Uterus (tissue), 4 donors: ENCODE measurements around the gene FOXP4. TPM values are rescaled to one million over a fixed set of nuclear protein-coding genes. Genes with fewer than 3 reads are reported as not detected.

Experiments
- DNase-seq, 2 donors: peaks; one replicate each; pipeline ENCODE4 v3.0.0-alpha.2; 2019 to 2020
- H3K27ac ChIP-seq, 2 donors: fragments of 200-600 bp; sonication (generic); 1 replicate in 1 of 2; 2 replicates in 1 of 2; pipeline ENCODE4 v1.5.1; 2016 to 2018
- H3K27me3 ChIP-seq, 2 donors: fragments of 200-600 bp; sonication (generic); one replicate each; pipeline ENCODE4 v1.5.1; 2018 to 2019; ENCODE audit warnings: control low read depth in 1 of 2
- H3K36me3 ChIP-seq, 2 donors: fragments of 200-600 bp; sonication (generic); one replicate each; pipeline ENCODE4 v1.5.1; 2019; ENCODE audit warnings: control low read depth in 1 of 2
- H3K4me1 ChIP-seq, 2 donors: fragments of 200-600 bp; sonication (generic); one replicate each; pipeline ENCODE4 v1.5.1; 2018 to 2019; ENCODE audit warnings: control low read depth in 1 of 2
- H3K4me3 ChIP-seq, 2 donors: fragments of 200-600 bp; sonication (generic); 1 replicate in 1 of 2; 2 replicates in 1 of 2; pipeline ENCODE4 v1.5.1; 2018 to 2019; ENCODE audit warnings: mild to moderate bottlenecking in 1 of 2
- H3K9me3 ChIP-seq, 2 donors: fragments of 200-600 bp; sonication (generic); one replicate each; pipeline ENCODE4 v1.5.1; 2019; ENCODE audit warnings: control low read depth in 1 of 2
- POLR2A ChIP-seq, 2 donors: fragments of 450-650 bp; IDR thresholded peaks; one replicate each; pipeline ENCODE4 v1.6.1; 2016; ENCODE audit warnings: antibody characterized with exemption in 2 of 2, mild to moderate bottlenecking in 1 of 2, moderate library complexity in 1 of 2
- intact Hi-C: fragments of 100-400 bp; cut with DNase I; formaldehyde crosslinking; loops from one replicate; pipeline ENCODE4 v1.15.1; 2023; ENCODE audit warnings: low total_unique reads
- total RNA-seq, 4 donors: library from RNA; depleted of rRNA in 3 of 4; stranded (reverse); fragments of >200 nt in 3 of 4; gene quantifications; one replicate each; pipeline versions ENCODE4 v1.1.0 to v1.2.4, GENCODE V29; 2014 to 2023
- TF ChIP-seq, protein P1 (sequence below), 4 experiments: fragments of 200-600 bp in 2 of 4; fragments of 450-650 bp in 2 of 4; sonication (generic) in 2 of 4; IDR thresholded peaks; one replicate each; pipeline ENCODE4 v1.5.1; 2016 to 2019; ENCODE audit warnings: antibody characterized with exemption in 4 of 4, mild to moderate bottlenecking in 2 of 4, moderate library complexity in 1 of 4
- donor health status: DM: yes; HTN: yes; CAD: no.

The FOXP4 gene
- total RNA-seq, 4 donors from 2014 or later: 3.8 to 50.1 (median 9.4) TPM

DNA sequence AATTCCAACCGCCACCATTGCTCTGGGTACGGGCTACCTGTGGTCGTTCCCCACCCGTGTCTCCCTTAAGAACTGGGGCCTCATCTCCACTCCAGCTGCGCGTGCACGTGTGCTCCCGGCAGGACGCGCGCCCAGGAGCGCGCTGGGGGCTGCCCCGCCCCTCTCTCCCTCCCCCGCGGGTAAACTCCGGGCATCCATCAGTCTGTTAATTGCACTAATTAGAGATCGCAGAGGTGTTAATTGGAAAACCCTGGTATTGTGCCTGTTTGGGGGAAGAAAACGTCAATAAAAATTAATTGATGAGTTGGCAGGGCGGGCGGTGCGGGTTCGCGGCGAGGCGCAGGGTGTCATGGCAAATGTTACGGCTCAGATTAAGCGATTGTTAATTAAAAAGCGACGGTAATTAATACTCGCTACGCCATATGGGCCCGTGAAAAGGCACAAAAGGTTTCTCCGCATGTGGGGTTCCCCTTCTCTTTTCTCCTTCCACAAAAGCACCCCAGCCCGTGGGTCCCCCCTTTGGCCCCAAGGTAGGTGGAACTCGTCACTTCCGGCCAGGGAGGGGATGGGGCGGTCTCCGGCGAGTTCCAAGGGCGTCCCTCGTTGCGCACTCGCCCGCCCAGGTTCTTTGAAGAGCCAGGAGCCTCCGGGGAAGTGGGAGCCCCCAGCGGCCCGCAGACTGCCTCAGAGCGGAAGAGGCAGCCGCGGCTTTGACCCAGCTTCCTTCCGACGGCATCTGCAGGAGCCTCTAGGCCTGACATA lies 14.4 kb downstream of the FOXP4 start:
- Histone ChIP-seq H3K36me3 (no peaks in the 10 kb centered on the region), H3K4me3 (peak overlapping the region; percentile 35 to 55), H3K27me3 (no peaks in the 10 kb centered on the region), H3K4me1 (peaks cover 0 to 5% of the 10 kb centered on the region in 2 donors), H3K27ac (peak overlapping the region; percentile 33 to 76), H3K9me3 (no peaks in the 10 kb centered on the region)
- TF ChIP-seq, protein P1, sequence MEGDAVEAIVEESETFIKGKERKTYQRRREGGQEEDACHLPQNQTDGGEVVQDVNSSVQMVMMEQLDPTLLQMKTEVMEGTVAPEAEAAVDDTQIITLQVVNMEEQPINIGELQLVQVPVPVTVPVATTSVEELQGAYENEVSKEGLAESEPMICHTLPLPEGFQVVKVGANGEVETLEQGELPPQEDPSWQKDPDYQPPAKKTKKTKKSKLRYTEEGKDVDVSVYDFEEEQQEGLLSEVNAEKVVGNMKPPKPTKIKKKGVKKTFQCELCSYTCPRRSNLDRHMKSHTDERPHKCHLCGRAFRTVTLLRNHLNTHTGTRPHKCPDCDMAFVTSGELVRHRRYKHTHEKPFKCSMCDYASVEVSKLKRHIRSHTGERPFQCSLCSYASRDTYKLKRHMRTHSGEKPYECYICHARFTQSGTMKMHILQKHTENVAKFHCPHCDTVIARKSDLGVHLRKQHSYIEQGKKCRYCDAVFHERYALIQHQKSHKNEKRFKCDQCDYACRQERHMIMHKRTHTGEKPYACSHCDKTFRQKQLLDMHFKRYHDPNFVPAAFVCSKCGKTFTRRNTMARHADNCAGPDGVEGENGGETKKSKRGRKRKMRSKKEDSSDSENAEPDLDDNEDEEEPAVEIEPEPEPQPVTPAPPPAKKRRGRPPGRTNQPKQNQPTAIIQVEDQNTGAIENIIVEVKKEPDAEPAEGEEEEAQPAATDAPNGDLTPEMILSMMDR (IDR thresholded peaks at IDR 0.05): no peak
- TF ChIP-seq POLR2A (IDR thresholded peaks at IDR 0.05): no peak
- intact Hi-C loops: no loop called here
- peak; percentile 72 to 74 for DNase-seq

DNA sequence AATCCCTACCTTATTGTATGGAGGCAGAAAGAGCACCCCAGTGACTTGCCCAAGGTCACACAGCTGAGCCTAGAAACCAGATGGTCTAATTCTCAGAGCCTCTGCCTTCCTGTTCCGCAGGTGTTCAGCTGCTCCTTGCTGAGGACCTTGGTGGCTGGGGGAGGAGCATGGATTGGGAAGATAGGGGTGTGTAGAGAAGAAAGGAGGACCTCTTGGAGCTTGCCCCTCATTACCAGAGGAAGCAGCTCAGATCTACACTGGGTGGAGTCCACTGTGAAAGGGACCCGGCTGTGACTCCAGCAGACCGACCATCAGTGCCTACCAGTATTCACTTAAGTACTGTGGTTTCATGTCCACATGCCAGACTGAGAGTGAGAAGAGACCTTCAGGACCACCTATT lies 15.2 kb downstream of the FOXP4 start:
- no peaks in the 10 kb centered on the region for H3K36me3 ChIP-seq
- no peak overlapping the region for H3K4me3 ChIP-seq
- H3K27me3 ChIP-seq: no peaks in the 10 kb centered on the region
- TF ChIP-seq, protein P1 (IDR thresholded peaks at IDR 0.05): no peak
- TF ChIP-seq POLR2A (IDR thresholded peaks at IDR 0.05): no peak
- H3K9me3 ChIP-seq: no peaks in the 10 kb centered on the region
- peak overlapping the region; percentile 33 to 76 for H3K27ac ChIP-seq
- no peak for DNase-seq
- intact Hi-C loops: no loop called here
- H3K4me1 ChIP-seq: peaks cover 0 to 5% of the 10 kb centered on the region in 2 donors

DNA sequence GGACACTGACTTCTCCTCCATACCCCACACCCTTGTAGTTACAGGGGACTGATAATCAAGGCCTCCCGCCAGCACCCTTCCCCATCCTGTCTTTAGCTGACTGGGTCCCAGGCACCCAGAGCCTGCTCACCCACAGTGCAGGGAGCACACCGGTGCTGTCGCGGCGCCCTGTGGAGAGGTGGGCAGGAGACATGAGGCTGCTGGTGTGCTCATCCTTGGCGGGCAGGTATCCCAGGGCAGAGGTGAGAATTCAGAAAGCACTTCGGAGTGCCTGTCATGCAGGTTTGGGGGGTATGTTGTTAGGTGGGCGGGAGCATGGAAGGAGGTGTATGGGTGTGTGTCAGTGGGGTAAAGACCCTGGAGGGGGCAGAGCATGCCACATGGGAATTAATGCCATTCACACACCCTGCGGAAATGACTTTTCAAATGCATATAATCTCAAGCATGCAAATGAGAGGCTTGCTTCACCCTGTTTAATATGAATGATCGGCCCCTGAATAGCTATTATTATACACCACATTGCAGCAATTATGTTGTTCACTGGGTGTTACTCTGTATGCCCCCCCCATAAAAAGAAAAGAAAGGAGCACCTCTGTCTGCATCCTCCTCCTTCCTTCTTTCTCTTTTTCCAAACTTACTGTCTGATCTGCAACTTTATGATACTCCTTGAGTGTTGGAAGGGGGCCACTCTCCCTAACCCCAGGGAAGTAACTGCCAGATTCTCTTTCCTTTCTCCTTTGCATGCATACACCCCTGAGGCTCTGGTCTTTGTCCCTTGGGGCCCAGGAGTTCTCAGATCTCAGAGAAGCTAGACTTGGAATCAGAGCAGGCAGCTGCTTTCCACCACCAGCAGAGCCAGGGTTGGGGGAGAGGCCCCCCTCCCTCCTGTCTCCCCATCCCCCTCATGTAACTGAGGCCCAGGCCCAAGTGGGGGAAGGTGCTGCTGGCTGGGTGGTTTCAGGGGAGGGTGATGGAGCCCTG lies 16.0 kb downstream of the FOXP4 start:
- intact Hi-C loops: no loop called here
- TF ChIP-seq, protein P1 (IDR thresholded peaks at IDR 0.05): no peak
- no peak for TF ChIP-seq POLR2A (IDR thresholded peaks at IDR 0.05)
- no peak for DNase-seq
- no peaks in the 10 kb centered on the region for H3K27me3 ChIP-seq
- H3K4me3 ChIP-seq: no peak overlapping the region
- H3K27ac ChIP-seq: peak overlapping the region in 1 of 2 donors; percentile 76
- H3K9me3 ChIP-seq: no peaks in the 10 kb centered on the region
- peaks cover 0 to 5% of the 10 kb centered on the region in 2 donors for H3K4me1 ChIP-seq
- H3K36me3 ChIP-seq: no peaks in the 10 kb centered on the region

DNA sequence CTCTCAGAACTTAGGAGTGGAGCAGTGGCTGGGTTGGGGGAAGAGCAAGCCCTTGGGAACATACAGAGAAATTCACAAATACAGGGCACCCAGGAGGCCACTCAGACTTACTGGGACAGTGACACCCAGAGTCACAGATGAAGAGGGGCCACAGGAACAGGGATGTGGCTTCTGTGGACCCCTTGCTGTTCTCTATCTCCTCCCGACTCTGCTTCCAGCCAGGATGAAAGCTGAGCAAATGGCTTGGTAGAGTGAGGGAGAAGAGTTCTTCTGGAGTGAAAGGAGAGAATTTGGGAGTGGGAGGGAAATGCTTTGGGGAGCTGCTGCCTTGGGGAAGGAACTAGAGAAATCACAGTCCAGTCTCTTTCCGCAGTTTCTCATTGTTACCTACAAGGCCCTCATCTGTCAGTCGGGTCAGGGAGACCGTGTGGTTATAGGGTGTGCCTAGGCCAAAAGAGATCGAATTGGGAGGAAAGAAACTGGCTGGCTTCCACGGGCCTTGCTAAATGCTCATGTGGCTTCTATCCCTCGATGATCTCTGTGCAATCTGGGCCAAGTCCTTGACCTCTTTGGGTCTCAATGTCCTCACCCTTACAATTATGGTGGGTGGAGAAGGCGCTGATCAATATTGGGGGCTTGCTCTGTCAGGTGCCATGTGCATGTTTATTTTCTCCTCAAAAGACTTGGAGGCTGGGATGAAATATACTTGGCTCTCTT lies 17.0 kb downstream of the FOXP4 start:
- H3K4me3 ChIP-seq: no peak overlapping the region
- H3K4me1 ChIP-seq: peaks cover 0 to 6% of the 10 kb centered on the region in 2 donors
- no peaks in the 10 kb centered on the region for H3K27me3 ChIP-seq
- H3K9me3 ChIP-seq: no peaks in the 10 kb centered on the region
- no peak for DNase-seq
- H3K27ac ChIP-seq: peak overlapping the region; percentile 8 to 23
- intact Hi-C loops: no loop called here
- H3K36me3 ChIP-seq: no peaks in the 10 kb centered on the region
- TF ChIP-seq, protein P1 (IDR thresholded peaks at IDR 0.05): no peak
- TF ChIP-seq POLR2A (IDR thresholded peaks at IDR 0.05): no peak
